ENCODE results near the gene TMEM100.

Gene TMEM100

DNA sequence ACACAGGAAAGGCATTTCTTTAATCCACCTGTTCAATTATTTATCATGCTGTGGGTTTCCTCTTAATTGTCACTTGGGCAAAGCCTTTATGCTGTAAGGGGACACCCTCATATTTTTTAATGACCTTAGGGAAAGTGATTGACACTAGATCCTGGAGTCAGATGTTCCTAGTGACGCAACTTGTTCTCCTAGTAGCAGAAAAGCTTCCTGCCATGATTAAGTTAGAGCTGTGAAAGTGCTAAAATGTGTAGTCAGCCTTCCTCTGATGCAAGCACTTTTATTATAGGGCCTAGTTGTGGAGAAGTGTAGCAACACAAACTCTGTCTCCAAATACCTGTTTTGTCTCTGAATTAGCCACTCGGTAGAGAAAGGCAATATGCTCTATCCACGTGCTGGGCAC lies 12.3 kb downstream of the TMEM100 start:
- in situ Hi-C loops (cut with HindIII; ENCODE audit: low sequenced_read_pairs), result no loop called here
- DNase-seq (ENCODE audit: low read depth), result no peak

DNA sequence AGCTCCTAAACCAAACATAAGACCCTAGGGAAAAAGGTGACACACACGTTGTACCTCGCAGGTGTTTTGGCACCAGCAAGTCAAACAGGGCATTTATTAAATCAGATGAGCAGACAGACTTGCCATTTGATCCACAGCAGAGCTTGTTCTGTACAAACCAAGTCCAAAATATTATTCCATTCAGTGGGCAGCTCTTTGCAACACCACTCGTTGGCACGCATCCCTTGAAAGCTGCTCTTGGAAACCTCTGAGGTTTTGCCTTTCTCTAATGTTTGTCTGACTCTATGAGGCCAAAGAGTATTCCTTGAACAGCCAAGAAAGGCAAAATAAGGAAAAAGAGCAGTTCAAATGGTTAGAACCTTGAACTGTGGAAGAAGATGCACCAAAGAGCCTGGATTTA lies 12.7 kb downstream of the TMEM100 start:
- in situ Hi-C loops (cut with HindIII; ENCODE audit: low sequenced_read_pairs), result no loop called here
- DNase-seq (ENCODE audit: low read depth), result no peak
- H3K4me3 ChIP-seq (ENCODE audit: low read depth, low read length), result no peak overlapping the region
- TF ChIP-seq, protein P1, sequence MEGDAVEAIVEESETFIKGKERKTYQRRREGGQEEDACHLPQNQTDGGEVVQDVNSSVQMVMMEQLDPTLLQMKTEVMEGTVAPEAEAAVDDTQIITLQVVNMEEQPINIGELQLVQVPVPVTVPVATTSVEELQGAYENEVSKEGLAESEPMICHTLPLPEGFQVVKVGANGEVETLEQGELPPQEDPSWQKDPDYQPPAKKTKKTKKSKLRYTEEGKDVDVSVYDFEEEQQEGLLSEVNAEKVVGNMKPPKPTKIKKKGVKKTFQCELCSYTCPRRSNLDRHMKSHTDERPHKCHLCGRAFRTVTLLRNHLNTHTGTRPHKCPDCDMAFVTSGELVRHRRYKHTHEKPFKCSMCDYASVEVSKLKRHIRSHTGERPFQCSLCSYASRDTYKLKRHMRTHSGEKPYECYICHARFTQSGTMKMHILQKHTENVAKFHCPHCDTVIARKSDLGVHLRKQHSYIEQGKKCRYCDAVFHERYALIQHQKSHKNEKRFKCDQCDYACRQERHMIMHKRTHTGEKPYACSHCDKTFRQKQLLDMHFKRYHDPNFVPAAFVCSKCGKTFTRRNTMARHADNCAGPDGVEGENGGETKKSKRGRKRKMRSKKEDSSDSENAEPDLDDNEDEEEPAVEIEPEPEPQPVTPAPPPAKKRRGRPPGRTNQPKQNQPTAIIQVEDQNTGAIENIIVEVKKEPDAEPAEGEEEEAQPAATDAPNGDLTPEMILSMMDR (IDR thresholded peaks at IDR 0.05; ENCODE audit: low read depth, low read length, missing control alignments), result no peak

More for the DNA sequence above, 12.3 kb downstream of the TMEM100 start:
- TF ChIP-seq, protein P1 (IDR thresholded peaks at IDR 0.05; ENCODE audit: low read depth, low read length, missing control alignments), result no peak
- H3K4me3 ChIP-seq (ENCODE audit: low read depth, low read length), result no peak overlapping the region

DNA sequence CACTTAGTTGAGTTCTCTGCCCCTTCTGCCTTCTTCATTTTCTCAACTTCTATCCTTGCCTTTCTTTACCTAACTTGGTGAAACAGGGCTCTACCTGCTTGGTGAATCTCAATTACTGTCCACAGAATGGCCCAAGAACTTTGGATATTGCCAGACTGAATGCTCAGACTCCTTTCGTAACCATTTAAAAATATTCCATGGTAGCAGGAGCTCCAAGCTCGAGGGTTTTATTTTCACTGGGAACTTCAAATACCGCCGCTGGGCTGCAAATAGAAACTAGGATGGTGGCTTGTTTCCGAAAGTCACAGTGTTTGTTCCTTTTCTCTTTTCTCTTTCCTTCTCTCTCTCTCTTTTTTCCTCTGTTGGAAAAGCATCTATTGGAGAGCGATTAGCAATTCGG lies 13.2 kb downstream of the TMEM100 start:
- in situ Hi-C loops (cut with HindIII; ENCODE audit: low sequenced_read_pairs), result no loop called here
- TF ChIP-seq, protein P1 (IDR thresholded peaks at IDR 0.05; ENCODE audit: low read depth, low read length, missing control alignments), result no peak
- no peak overlapping the region for H3K4me3 ChIP-seq (ENCODE audit: low read depth, low read length)
- DNase-seq (ENCODE audit: low read depth), result no peak

DNA sequence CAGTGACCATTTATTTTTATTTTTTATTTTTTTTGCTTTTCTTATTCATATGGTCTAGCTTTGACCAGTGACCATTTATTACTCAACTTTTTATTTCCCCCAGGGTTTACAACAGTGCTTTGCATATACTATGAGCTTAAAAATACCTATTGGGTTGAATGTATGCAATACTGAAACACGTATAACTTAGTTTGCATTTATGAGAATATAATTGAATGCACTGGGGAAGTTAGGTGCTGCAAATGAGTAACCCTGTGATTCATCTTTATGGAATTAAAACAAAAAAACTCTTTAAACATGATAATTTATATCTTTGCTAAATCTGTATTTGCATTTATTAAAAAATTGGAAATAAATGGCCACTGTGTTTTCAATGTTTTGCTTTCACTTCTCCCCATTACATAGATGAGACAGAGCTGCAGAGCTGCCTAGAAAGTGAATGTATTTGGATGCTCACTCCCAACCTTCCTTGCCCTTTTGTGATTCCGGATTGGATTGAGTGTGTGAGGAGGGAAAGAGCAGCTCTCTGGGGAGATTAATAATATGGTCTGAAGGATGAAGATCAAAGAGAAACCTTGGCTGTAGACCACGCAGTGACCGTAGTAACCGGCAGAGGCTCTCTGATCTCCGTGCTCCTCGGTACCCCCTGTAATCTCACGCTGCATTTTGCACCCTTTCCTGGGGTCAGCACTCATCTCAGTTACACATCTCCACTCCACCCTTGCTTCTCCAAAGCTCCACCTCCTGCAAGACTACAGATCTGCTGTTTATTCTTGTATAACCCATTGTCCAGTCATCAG lies 14.3 kb downstream of the TMEM100 start:
- in situ Hi-C loops (cut with HindIII; ENCODE audit: low sequenced_read_pairs), result no loop called here
- no peak overlapping the region for H3K4me3 ChIP-seq (ENCODE audit: low read depth, low read length)
- TF ChIP-seq, protein P1 (IDR thresholded peaks at IDR 0.05; ENCODE audit: low read depth, low read length, missing control alignments), result no peak
- no peak for DNase-seq (ENCODE audit: low read depth)

DNA sequence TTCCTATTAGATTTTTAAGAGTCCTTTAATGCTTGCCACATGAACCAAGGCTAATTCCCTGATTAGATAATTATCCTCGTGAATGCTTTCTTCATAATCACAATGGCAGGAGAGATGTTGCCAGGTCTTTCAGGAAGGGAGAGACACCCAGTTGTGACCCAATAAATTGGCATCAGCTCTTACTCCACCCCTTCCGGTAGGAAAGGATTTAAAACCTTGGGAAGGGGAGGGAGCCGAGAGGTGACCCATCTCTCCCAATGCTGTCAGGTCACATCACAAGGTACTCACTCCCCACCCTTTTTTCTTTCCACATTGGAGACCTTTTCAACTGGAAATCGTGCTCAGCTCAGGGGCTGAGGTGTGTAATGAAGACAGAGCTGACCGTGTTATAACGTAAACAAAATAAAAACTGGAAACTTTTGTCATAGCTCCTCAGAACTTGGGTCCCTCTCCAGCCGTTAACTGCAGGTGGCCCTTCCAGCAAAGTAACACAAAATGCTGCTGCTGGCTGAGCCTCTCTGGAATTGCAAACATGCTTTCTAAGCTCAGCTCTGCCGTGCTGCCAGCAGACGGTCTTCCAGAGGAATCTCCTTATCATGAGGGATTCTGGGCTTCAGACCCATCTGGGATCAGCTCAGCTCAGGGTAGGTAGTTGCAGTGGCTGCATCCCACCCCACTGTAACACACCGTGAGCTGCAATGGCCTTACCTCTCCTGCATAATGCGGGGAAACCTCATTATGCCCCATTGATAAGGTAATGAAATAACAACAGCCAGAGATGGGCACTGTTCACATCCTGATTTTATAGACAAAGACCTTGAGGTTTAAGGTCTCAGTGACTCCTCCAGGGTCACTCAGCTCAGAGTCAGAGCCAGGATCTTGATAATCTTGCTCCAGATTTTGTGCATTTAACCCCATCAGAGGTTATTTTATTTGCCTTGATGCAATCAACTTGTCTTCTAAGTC lies 15.6 kb downstream of the TMEM100 start:
- TF ChIP-seq, protein P1 (IDR thresholded peaks at IDR 0.05; ENCODE audit: low read depth, low read length, missing control alignments), result no peak
- DNase-seq (ENCODE audit: low read depth), result no peak
- H3K4me3 ChIP-seq (ENCODE audit: low read depth, low read length), result no peak overlapping the region
- in situ Hi-C loops (cut with HindIII; ENCODE audit: low sequenced_read_pairs), result no loop called here

DNA sequence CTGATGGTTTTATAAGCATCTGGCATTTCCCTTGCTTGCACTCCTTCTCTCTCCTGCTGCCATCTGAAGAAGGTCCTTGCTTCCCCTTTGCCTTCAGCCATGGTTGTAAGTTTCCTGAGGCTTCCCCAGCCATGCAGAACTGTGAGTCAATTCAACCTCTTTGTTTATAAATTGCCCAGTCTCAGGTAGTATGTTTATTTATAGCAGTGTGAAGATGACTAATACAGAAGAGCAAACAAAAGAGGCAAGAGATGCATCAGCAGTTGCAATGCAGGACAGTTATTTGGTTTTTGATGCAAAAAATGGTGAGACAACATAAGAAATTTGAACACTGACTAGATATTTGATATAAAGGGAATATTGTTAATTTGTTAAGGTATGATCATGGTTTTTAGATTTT lies 16.8 kb downstream of the TMEM100 start:
- no peak for DNase-seq (ENCODE audit: low read depth)
- TF ChIP-seq, protein P1 (IDR thresholded peaks at IDR 0.05; ENCODE audit: low read depth, low read length, missing control alignments), result no peak
- no peak overlapping the region for H3K4me3 ChIP-seq (ENCODE audit: low read depth, low read length)
- in situ Hi-C loops (cut with HindIII; ENCODE audit: low sequenced_read_pairs), result no loop called here
